K562 (cell line): ENCODE results near the gene APBA2.

Experiments used
- BCL6 ChIP-seq: fragments of 250-450 bp; sonication (Bioruptor Pico); IDR thresholded peaks from 2 replicates; pipeline ENCODE4 v1.4.0; 2020
- POLR2A ChIP-seq: fragments of 450-650 bp; conservative IDR thresholded peaks from 2 replicates; pipeline ENCODE4 v1.6.1; 2016
- TGIF2 ChIP-seq: sonication (generic); formaldehyde crosslinking; IDR thresholded peaks from 2 replicates; pipeline ENCODE4 v1.8.1; 2022; ENCODE audit warnings: mild to moderate bottlenecking, missing genetic modification reagents, moderate library complexity
- ZNF239 ChIP-seq: fragments of 250-450 bp; sonication (Bioruptor Pico); IDR thresholded peaks from 2 replicates; pipeline ENCODE4 v1.4.0; 2020; ENCODE audit warnings: mild to moderate bottlenecking
- ZNF274 ChIP-seq: IDR thresholded peaks from 2 replicates; pipeline ENCODE4 v1.6.1; 2011; ENCODE audit warnings: low read depth, mild to moderate bottlenecking, low read length, moderate library complexity, borderline replicate concordance
- ZNF699 ChIP-seq: fragments of 250-450 bp; sonication (Bioruptor Pico); IDR thresholded peaks from 2 replicates; pipeline ENCODE4 v1.8.0; 2021; ENCODE audit warnings: mild to moderate bottlenecking, moderate library complexity; ENCODE audit not compliant: insufficient replicate concordance

DNA sequence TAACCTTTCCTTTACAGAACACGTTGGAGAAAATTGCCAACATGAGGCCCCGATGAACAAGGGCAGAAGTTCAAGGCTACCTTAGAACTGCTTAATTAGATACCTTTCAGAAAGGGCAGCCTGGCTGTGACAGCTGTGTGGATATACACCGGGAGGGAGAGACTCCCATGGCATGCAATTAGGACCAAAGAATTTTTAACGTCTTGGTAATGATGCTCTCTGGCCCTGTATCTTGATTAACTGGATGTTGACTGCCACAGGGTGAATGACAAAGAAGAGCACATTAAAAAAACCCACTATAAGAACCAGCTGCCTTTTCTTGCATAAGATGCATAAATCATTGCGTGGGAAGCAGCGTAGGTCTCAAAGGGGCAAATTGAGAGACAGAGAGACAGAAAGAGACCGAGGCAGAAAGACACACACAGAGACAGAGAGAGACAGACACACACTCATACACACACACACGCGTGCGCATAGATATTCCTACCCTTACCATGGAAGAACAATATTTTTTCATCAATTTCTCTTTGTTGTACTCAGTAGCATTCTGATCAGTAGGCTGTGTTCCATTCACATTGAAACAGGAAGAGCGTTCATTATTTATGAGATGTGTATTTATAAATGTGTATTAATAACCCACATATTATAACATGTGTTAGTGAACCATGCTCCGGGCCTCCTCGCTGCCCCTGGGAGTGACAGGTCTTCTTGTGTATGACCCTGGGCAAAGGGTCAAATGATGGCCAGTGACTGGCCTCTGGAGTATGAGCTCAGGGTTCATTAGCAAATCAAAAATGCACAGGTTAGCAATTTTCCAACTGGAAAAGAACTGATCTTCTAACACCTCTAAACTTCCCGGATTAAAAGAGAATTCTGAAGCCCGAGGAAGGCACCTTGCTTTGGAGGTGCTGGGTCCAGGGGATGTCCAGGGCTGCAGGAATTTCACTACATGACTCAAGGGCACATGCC, 265.0 kb downstream of the APBA2 start:
- no peak for TF ChIP-seq BCL6 (CRISPR knock-in tag)
- no peak for TF ChIP-seq TGIF2 (CRISPR knock-in tag)
- TF ChIP-seq ZNF699 (CRISPR knock-in tag) = no peak
- no peak for TF ChIP-seq ZNF274
- TF ChIP-seq POLR2A = no peak
- no peak for TF ChIP-seq ZNF239 (CRISPR knock-in tag)
